Muscle of arm (tissue), 12 donors: ENCODE measurements around the gene CDK17. TPM values are rescaled to one million over a fixed set of nuclear protein-coding genes. Genes with fewer than 3 reads are reported as not detected.
"Not testable (repeated sequence)": the region's sequence is repeated elsewhere in the genome, so short reads cannot be mapped to it uniquely, and the experiment has no call there.

Experiments
- DNase-seq: peaks from one replicate; pipeline ENCODE4 v3.0.0-alpha.2; 2013
- polyA plus RNA-seq, 12 donors: library from polyadenylated mRNA; unstranded; fragments of 120-200 nt; gene quantifications; one replicate each; pipeline ENCODE4 v1.2.1, GENCODE V29; 2013; ENCODE audit not compliant: insufficient read length in 12 of 12

The CDK17 gene
- polyA plus RNA-seq, 12 donors = 24.3 to 41.6 (median 31.8) TPM; not detected in 1

- no peak for DNase-seq
Observed at GRCh38 chr12:96359328-96359727, 40.9 kb downstream of the CDK17 start.

- DNase-seq = no peak
Observed at GRCh38 chr12:96356831-96357230, 43.4 kb downstream of the CDK17 start.

DNA sequence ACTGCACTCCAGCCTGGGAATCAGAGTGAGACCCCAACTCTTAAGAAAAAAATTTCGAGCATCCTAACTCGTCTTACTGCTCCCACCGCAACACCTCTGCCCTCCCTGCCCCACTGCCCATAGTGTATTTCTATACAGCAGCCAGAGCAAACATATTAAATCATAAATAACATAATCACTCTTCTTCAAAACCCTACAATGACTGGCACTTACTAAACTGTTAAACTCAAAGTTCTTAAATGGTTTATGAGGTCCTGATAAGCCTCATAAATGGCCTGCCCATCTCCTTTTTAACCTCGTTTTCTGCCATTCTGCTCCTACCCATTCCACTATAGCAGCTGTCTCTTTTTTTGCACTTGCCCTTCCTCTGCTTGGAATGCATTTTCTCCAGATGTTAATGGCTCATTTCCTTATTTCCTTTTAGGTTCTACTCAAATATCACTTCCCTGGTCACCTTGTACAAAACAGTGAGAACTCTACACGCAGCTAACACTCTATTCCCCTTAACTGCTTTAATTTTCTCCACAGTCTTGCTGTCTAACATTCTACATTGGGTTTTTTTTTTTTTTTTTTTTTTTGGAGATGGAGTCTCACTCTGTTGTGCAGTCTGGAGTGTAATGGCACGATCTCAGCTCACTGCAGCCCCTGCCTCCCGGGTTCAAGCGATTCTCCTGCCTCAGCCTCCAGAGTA is 45.2 kb downstream of the CDK17 start:
- DNase-seq = no peak

GRCh38 chr12:96354326-96354725 is 45.9 kb downstream of the CDK17 start:
- DNase-seq = no peak

- no peak for DNase-seq
Observed at GRCh38 chr12:96352161-96352835, 47.9 kb downstream of the CDK17 start.

DNA sequence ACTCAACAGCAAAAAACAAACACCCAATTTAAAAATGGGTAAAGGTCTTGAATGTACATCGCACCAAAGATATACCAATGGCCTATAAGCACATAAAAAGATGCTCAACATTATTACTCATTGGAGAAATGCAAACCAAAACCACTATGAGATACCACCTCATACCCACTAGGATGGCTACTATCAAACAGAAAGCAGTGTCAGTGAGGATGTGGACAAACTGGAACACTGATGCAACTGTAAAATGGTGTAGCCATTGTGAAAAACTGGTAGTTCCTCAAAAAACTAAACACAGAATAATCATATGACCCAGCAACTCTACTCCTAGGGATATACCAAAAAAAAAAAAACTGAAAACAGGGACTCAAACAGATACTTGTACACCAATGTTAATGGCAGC is 49.3 kb downstream of the CDK17 start:
- DNase-seq = no peak

- DNase-seq = no peak
Observed at GRCh38 chr12:96347130-96347699, 53.0 kb downstream of the CDK17 start.

- not testable (repeated sequence) for DNase-seq
Observed at GRCh38 chr12:96346716-96347115, 53.5 kb downstream of the CDK17 start.

- DNase-seq = no peak
Observed at GRCh38 chr12:96344124-96344695, 56.0 kb downstream of the CDK17 start.

DNA sequence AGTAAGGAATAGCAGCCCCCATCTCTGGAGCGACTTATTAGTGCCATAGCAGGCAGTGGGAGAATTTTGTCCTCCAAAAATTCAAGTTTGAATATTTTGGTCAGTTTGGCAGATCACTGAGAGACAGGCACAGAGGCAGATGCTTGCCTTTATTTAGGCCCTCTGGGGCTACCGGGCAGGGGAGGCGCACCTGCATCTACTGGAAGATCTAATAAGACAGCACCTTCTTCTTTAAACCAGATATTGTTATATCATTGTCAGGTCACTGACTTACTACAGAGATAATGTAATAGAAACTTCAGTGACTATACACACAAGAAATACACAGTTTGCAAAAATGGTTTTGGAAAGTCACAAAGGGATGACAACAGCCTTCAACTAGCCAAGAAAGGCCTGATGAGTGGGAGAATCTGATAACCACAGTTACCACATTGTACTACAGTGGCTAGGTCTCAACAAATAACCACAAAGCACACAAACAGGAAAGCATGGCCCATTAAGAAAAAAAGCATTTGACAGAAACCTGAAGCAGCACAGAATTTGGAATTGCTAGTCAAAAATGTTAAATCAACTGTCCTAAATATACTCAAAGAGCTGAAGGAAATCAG is 56.8 kb downstream of the CDK17 start:
- no peak for DNase-seq

GRCh38 chr12:96339666-96340065 is 60.6 kb downstream of the CDK17 start:
- DNase-seq = not testable (repeated sequence)

- DNase-seq = no peak
Observed at GRCh38 chr12:96338852-96339471, 61.3 kb downstream of the CDK17 start.

DNA sequence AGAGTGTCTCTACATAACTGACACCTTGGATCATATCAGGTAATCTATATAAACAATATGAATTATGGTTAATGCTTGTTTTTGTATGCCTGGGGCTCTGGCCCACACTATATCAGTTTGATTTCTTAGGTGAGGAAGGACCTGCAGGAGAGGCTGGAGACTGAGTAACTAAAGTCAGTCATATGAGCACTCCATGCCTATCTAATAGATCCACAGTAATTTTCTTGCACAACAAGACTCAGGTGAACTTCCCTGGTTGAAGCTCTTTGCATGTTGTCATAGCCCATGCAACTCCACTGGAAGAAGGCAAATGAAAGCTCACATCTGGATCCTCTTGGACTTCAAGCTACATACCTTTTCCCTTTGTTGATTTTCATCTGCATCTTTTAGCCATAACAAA is 62.3 kb downstream of the CDK17 start:
- no peak for DNase-seq

- no peak for DNase-seq
Observed at GRCh38 chr12:96336489-96336888, 63.8 kb downstream of the CDK17 start.

- DNase-seq = no peak
Observed at GRCh38 chr12:96335270-96335669, 65.0 kb downstream of the CDK17 start.

GRCh38 chr12:96334502-96334901 is 65.7 kb downstream of the CDK17 start:
- DNase-seq = no peak

DNA sequence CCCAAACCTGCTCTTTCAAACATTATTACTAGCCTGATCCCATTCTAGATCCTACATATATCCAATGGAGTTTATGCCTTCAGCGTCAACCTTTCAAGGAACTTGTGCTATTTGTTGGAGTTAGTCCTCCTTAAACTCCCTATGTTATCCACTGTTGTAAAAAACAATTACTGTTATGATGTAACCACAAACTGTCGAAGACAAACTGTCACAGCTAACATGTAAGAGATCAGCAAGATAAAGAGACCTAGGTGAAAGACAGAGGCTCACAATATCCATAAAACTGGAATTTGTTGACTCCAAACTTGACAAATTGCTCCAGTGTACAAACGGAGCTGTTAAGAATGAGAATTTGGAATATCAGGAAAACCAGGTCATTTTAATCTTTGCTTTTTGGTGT is 70.7 kb downstream of the CDK17 start:
- no peak for DNase-seq

DNA sequence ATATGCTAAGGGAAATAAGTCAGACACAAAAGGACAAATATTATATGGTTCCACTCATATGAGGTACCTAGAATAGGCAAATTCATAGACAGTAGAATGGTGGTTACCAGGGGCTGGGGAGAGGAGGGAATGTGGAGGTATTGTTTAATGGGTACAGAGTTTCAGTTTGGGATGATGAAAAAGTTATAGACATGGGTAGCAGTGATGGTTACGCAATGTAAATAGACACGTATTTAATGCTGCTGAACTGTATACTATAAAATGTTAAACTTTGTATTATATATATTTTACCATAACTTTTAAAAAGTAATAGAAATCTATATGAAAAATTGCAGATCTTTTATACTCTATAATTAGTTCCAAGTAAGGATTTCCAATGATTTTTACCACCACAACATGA is 71.2 kb downstream of the CDK17 start:
- no peak for DNase-seq

GRCh38 chr12:96327889-96328288 is 72.3 kb downstream of the CDK17 start:
- DNase-seq = no peak

DNA sequence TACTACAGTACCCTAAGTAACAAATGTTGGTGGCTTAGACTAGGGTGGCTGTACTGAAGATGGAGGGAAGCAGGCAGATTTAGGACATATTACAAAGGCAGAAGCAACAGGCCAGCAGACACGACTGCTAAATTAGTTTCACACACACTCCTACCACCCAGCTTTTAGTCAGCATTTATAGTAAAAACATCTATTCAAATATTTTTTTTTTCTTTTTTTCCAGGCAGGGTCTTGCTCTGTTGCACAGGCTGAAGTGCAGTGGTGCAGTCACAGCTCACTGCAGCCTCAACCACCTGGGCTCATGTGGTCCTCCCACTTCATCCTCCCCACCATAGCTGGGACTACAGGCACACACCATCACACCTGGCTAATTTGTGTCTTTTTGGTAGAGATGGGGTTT is 72.9 kb downstream of the CDK17 start:
- no peak for DNase-seq

DNA sequence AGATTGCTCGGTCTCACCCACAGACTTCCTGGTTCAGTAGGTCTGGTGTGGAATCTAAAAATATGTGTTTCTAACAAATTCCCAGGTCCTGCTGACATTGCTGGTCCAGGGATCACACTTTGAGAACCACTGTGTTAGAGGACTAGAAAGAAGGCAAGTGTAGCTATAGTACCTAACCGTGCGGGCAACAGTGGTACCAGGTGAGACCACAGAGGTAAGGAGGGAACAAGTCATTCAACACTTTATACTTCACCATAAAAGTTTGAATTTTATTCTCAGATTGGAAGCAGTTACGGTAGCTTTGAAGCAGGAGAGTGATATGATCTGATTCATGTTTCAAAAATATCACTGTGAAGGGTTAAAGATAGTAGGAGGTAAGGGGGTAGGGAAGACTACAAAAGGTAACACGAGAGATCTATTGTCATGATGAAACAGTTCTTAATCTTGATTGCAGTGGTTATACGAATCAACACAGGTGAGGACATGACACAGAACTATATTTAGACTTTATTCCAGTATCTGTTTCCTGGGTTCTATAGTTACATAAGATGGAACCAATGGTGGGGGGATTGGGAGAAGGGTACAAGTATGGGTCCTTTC is 73.5 kb downstream of the CDK17 start:
- DNase-seq = no peak

- DNase-seq = no peak
Observed at GRCh38 chr12:96323906-96324305, 76.3 kb downstream of the CDK17 start.
